ENCODE results near the gene ALMS1.
"Not testable (repeated sequence)": the region's sequence is repeated elsewhere in the genome, so short reads cannot be mapped to it uniquely, and the experiment has no call there.

ALMS1 gene

DNA sequence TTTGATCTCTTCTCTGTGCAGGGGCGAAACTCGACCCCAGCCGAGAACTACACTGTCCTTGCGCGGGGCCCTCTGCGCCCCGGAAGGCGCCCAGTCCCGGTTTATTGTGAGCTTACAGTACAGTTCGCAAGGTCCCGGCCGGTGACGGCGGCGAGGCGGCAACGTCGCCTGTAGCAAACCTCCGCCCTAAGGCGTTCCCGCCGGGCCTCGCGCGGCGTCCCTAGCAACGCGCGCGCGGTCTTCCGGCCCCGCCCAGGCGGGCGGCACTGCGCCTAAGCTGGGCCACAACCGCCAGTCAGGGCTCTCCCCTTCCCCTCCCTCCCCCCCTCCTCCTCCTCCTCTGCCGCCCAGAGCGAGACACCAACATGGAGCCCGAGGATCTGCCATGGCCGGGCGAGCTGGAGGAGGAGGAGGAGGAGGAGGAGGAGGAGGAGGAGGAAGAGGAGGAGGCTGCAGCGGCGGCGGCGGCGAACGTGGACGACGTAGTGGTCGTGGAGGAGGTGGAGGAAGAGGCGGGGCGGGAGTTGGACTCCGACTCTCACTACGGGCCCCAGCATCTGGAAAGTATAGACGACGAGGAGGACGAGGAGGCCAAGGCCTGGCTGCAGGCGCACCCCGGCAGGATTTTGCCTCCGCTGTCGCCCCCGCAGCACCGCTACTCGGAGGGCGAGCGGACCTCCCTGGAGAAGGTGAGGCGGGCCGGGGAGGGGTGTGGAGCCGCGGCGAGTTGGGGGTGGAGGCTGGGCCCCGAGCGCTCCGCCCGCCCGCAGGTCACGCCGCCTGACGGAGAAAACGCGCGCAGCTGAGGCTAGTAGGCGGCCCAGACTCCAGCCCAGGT lies at the start of gene ALMS1:
ALMS1 (plus strand) TSS at position 333 of the 838 bp plus-strand sequence; CDS start at position 366, 33 bp downstream.
- DNase-seq = peak; percentile 98

- no peak for DNase-seq
These were observed 47.8 kb upstream of the ALMS1 start for GRCh38 chr2:73337828-73338227.

DNA sequence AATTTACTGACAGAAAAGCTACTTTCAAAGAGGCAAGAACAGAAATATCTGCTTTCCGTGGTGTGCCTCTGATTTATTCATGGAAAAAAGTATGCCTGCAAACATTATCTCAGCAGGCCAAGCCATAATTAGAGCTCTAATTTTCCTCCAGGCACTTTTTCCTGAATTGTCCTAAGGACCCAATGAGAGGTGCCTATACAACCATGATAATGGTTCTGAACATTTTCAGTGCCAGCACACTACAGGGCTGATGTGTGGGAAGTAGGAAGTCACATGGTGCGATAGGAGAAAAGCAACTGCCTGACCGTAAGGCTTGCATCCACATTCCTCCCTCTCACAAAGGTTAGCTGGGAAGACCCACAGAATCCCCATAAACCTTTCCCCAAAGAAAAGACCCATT lies 46.4 kb upstream of the ALMS1 start:
- no peak for DNase-seq

- DNase-seq = no peak
These were observed 44.6 kb upstream of the ALMS1 start for GRCh38 chr2:73341039-73341438.

DNA sequence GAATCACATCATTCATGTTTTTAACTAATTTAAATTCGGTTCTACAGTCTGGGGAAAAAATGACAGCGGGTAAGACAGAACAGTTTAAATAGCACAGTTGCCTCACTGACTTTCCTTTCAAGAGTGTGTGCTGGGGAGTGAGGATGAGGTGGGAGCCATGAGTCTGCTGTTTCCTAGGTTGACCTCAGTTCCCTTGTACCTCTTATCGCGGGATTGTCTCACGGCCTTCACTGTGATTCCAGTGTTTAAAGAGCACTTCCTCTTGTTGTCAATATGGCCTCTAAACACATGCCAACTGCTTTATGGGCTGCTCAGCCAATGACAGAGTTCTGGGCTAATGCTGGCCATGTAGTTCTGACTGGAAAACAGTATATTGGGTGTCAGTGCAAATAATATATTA lies 41.6 kb upstream of the ALMS1 start:
- DNase-seq = peak; percentile 12

GRCh38 chr2:73344747-73345146 lies 40.9 kb upstream of the ALMS1 start:
- DNase-seq = not testable (repeated sequence)

DNA sequence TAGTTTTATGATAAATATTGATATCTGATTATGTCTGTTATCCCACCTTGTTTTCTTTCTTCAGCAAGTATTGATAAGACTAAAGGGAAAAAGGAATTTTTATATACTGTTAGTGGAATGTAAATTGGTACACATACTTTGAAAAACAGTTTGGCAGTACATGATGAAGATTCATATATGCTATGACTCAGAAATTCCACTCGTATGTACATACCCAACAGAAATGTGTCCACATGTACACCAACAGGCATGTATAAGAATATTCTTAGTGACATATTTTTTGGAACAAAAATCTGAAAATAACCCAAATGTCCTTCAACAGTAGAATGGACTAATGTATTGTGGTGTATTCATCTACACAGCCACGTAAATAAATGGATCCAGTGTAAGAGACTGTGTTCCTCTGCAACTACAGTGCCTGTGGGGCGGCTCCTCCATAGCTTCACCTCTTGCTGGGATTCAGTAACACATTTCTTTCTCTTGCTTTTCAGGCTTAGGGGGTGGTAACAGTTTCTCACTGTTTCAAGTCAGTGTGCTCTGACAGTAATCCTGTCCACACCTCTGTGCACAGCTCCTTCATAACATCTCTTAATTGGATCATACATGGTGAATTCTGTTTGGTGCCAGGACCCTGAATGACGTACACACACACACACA lies 35.5 kb upstream of the ALMS1 start:
- DNase-seq = no peak

- no peak for DNase-seq
These were observed 29.5 kb upstream of the ALMS1 start for GRCh38 chr2:73356097-73356496.

DNA sequence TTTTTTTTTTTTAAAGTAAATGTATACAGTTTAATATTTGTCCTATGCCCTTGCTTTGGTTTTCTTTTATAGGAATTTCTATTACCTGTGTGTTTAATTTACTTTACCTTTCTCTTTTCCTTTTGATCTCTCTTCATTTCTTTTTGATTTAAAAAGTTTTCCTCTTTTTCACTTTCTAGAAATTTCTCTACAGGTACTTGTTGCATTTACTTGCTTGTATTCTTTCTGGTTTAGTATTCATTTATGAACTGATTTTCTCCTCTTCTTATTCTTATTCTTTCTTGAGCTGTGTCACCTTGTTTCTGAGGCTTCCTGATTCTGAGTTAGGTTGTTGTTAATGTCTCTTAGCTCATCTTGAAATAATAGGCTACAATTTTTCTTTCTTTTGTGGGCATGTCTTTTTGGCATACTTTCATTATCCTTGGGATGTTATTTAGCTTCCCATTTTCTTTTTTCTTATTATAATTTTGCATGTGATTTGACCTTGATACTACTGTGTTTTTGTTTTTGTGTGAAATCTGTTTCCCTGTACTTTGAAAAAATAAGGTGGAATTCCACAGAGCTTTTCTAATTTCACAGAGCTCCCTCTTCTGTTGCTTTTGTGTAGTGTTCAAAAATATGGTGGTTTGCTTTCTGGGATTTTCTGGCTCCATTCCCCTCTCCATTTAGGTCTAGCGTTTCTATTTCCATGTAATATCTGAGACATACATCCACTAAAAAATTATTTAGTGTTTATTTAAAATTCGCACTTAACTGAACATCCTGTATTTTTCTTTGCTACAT lies 25.5 kb upstream of the ALMS1 start:
- peak; percentile 63 for DNase-seq

DNA sequence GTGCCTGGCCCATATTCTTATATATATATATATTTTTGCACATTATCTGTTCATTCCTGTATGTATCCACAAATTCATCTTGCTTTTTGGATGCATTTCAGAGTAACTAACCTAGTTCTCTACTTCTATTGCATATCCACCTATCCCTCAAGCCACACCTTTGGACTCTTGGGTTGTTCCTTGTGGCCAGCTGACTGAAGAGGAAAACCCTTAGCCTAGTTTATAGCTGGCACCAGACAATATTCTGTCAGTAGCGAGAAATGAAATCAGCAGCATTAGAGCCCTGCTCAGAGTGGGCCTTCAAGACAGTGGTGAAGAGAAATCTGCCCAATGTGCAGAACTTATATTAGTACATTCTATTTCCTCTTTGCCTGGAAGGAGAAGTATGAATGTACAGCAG lies 19.6 kb upstream of the ALMS1 start:
- DNase-seq = no peak

DNA sequence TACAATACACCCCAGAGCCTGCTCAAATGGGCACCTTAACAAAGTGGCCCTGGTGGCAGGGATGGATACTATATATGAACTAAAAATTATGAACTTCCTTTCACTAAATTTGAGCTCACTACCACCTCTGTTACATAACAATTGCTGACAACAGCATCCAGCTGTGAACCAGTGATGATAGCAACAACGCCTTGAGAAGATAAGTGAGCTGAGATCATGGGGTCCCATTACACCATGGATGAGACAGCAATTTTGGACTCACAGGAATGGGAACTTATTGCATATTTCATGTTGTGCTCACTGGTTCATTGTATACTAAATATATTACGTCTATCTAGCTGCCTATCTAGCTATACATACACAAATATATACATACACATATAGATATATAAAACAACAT lies 16.9 kb upstream of the ALMS1 start:
- no peak for DNase-seq

DNA sequence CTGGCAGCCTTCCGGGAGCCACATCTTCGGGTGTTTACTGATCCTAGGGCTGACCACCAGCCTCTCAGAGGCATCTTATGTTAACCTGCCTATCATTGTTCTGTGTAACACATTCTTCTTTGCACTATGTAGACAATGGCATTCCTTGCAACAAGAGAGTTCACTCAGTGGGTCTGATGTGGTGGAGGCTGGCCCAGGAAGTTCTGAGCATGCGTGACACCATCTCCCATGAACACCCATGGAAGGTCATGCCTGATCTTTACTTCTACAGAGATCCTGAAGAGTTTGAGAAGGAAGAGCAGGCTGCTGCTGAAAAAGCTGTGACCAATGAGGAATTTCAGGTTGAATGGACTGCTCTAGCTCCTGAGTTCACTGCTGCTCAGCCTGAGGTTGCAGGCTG lies 15.3 kb upstream of the ALMS1 start:
- DNase-seq = no peak

- DNase-seq = no peak
These were observed 12.3 kb upstream of the ALMS1 start for GRCh38 chr2:73373344-73373743.

GRCh38 chr2:73374269-73374668 lies 11.4 kb upstream of the ALMS1 start:
- no peak for DNase-seq

DNA sequence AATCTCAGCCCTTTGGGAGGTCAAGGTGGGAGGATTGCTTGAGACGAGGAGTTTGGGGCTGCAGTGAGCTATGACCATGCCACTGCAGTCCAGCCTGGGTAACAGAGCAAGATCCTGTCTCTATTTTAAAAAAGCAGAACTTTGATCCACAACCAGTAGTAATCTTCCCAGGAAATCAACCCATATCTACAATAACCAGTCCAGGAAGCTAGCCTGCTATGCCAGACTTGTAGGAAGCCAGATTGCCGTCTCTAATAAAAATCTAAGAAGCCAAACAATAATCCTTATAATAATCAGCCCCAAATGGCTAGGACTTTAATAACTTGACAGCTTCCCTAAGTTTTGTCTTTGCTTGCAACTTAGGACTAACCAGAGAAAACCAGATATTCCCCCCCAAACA lies 9.0 kb upstream of the ALMS1 start:
- no peak for DNase-seq

DNA sequence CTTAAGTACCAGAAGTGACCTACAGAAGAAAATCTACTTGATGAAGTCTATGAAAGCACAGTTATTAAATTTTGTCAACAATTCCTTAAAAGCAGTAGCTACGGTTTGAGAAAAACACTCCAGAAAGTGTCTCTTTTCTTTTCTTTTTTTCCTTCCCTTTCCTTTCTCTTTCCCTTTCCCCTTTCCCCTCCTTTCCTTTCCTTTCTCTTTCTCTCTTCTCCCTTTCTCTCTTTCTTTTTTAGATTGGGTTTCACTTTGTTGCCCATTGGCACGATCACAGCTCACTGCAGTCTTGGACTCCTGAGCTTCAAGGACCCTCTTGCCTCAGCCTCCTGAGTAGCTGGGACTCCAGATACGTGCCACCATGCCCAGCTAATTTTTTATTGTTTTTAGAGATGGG lies 2.6 kb upstream of the ALMS1 start:
- no peak for DNase-seq

DNA sequence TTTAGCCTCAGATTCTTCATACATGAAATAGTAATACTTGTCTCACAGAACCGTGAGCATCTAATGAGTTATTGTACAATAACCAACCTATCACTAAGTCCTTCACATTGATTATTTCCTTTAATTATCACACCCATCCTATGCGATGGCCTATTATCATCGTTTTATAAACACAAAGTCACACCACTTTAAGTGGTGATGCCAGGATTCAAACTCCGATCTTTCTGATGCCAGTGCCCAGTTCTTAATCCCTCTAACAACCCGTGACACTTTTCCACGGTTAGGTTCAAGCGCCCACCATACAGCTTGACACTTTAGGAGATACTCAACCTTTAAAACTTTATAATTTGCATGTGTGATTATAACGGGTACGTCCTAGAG lies 523 bp upstream of the ALMS1 start:
- DNase-seq = no peak

DNA sequence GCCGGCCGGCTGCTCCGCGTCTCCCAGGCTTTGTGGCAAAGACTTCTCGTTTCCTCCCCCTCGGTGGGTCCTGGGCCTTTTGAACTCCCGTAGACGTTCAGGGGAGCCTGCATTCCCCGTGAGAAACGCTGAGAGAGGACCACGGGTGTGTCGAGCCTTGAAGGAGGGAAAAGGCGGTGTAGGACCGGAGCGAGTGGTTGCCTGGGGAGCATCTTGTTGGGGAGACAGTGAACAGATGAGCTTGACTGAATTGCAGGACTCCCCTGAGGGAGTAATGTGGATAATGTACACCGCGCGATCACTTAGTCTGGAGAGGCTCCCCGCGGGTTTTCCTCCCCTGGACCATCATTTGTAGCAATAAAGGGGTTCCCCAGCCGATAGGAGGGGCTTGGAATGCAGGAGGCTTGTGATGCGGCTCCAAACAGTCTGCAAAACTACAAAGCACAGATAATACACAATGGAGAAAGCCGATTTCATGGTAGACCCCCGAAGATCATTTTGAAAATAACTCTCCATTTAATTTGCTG lies 769 bp downstream of the ALMS1 start:
- DNase-seq = no peak

GRCh38 chr2:73386894-73387636 lies 1.4 kb downstream of the ALMS1 start:
- DNase-seq = peak; percentile 27

DNA sequence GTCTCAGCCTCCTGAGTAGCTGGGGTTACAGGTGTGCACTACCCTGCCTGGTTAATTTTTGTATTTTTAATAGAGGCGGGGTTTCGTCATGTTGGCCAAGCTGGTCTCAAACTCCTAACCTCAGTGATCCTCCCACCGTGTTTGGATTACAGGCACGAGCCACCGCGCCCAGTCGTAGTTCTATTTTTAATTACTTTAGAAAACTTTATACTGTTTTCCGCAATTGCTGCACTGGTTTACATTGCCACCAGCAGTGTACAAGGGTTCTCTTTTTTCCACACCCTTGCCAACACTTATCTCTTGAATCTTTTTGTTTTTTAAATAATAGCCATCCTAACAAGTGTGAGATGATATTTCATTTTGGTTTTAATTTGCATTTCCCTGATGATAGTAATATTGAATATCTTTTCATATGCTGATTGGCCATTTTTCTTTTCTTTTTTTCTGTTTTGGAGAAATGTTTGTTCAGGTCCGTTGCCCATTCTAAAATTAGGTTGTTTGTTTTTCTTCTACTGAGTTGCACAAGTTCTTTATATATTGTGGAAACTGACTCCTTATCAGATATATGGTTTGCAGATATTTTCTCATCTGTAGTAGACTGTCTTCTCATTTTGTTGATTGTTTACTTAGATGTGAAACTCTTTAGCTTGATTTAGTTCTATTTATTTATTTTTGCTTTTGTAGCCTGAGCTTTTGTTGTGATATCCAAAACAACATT lies 16.9 kb downstream of the ALMS1 start:
- DNase-seq = no peak

DNA sequence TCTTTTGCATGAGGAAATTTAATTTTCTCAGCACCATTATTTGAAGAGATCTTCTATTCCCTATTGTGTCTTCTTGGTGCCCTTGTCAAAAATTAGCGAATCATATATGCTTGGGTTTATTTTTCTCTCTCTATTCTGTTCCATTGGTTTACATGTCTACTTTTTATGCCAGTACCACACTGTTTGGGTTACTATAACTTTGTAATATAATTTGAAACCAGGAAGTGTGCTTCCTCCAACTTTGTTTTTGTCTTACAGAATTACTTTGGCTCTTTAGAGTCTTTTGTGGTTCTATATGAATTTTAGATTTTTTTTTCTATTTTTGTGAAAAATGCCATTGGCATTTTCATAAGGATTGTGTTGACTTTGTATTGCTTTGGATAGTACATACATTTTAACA lies 17.6 kb downstream of the ALMS1 start:
- no peak for DNase-seq

GRCh38 chr2:73404409-73404808 lies 18.8 kb downstream of the ALMS1 start:
- DNase-seq = peak; percentile 4

Data from DMS53 (cell line).